Measurements from ENCODE around the gene CIAO1. TPM values are rescaled to one million over a fixed set of nuclear protein-coding genes. Genes with fewer than 3 reads are reported as not detected.
"Not testable (repeated sequence)": the region's sequence is repeated elsewhere in the genome, so short reads cannot be mapped to it uniquely, and the experiment has no call there.

Gene CIAO1
- 90.9 and 110 TPM in 2 replicates for total RNA-seq

- no peak for DNase-seq (ENCODE audit: extremely low read depth, low read depth, low spot score)
Measured at GRCh38 chr2:96265840-96266679, at the start of gene CIAO1, which contains the start of gene TMEM127. Gene CIAO1 (plus strand): TSS chr2:96266225. CDS start chr2:96266351, 126 bp downstream. Gene TMEM127 (minus strand): TSS chr2:96265997. CDS start chr2:96265381, 616 bp downstream.

GRCh38 chr2:96218508-96219131 is 47.4 kb upstream of the CIAO1 start:
- no peak for DNase-seq (ENCODE audit: extremely low read depth, low read depth, low spot score)

- not testable (repeated sequence) for DNase-seq (ENCODE audit: extremely low read depth, low read depth, low spot score)
Measured at GRCh38 chr2:96219959-96220358, 46.1 kb upstream of the CIAO1 start.

- DNase-seq (ENCODE audit: extremely low read depth, low read depth, low spot score), result not testable (repeated sequence)
Measured at GRCh38 chr2:96221106-96221505, 44.9 kb upstream of the CIAO1 start.

- DNase-seq (ENCODE audit: extremely low read depth, low read depth, low spot score), result no peak
Measured at GRCh38 chr2:96225016-96225533, 41.0 kb upstream of the CIAO1 start.

- no peak for DNase-seq (ENCODE audit: extremely low read depth, low read depth, low spot score)
Measured at GRCh38 chr2:96231316-96231715, 34.7 kb upstream of the CIAO1 start.

- no peak for DNase-seq (ENCODE audit: extremely low read depth, low read depth, low spot score)
Measured at GRCh38 chr2:96233436-96233835, 32.6 kb upstream of the CIAO1 start.

GRCh38 chr2:96233880-96234316 is 32.1 kb upstream of the CIAO1 start:
- no peak for DNase-seq (ENCODE audit: extremely low read depth, low read depth, low spot score)

- DNase-seq (ENCODE audit: extremely low read depth, low read depth, low spot score), result no peak
Measured at GRCh38 chr2:96236882-96237281, 29.1 kb upstream of the CIAO1 start.

- DNase-seq (ENCODE audit: extremely low read depth, low read depth, low spot score), result no peak
Measured at GRCh38 chr2:96238266-96238665, 27.8 kb upstream of the CIAO1 start.

- DNase-seq (ENCODE audit: extremely low read depth, low read depth, low spot score), result no peak
Measured at GRCh38 chr2:96239091-96239490, 26.9 kb upstream of the CIAO1 start.

GRCh38 chr2:96239745-96240264 is 26.2 kb upstream of the CIAO1 start:
- DNase-seq (ENCODE audit: extremely low read depth, low read depth, low spot score), result no peak

GRCh38 chr2:96240341-96241038 is 25.5 kb upstream of the CIAO1 start:
- no peak for DNase-seq (ENCODE audit: extremely low read depth, low read depth, low spot score)

- no peak for DNase-seq (ENCODE audit: extremely low read depth, low read depth, low spot score)
Measured at GRCh38 chr2:96241227-96241626, 24.8 kb upstream of the CIAO1 start.

- DNase-seq (ENCODE audit: extremely low read depth, low read depth, low spot score), result peak; percentile 58
Measured at GRCh38 chr2:96241900-96242611, 24.0 kb upstream of the CIAO1 start.

GRCh38 chr2:96243843-96244242 is 22.2 kb upstream of the CIAO1 start:
- DNase-seq (ENCODE audit: extremely low read depth, low read depth, low spot score), result no peak

GRCh38 chr2:96245609-96246390 is 20.2 kb upstream of the CIAO1 start:
- no peak for DNase-seq (ENCODE audit: extremely low read depth, low read depth, low spot score)

GRCh38 chr2:96247009-96247408 is 19.0 kb upstream of the CIAO1 start:
- no peak for DNase-seq (ENCODE audit: extremely low read depth, low read depth, low spot score)

GRCh38 chr2:96247896-96248295 is 18.1 kb upstream of the CIAO1 start:
- no peak for DNase-seq (ENCODE audit: extremely low read depth, low read depth, low spot score)
